Activated T-helper 2 cell treated with anti-CD3 and anti-CD28 coated beads, Interferon-gamma antibody, Interleukin-2, Interleukin-4, amounts not matched to agents 10 μg/mL and 5 μg/mL and 100 μg/mL, durations not matched to agents 14 hours and 24 hours and 36 hours (primary cell): Measurements from ENCODE around the gene TNS4. TPM values are rescaled to one million over a fixed set of nuclear protein-coding genes. Genes with fewer than 3 reads are reported as not detected.

ENCODE experiments used
- DNase-seq: peaks from one replicate; pipeline ENCODE4 v3.0.0; 2021; ENCODE audit warnings: low spot score
- H3K27ac Mint-ChIP-seq: one replicate; pipeline ENCODE4 v1.8.0; 2021; ENCODE audit warnings: mixed read lengths
- H3K27me3 Mint-ChIP-seq: one replicate; pipeline ENCODE4 v1.8.0; 2021; ENCODE audit warnings: low read depth, mixed read lengths
- H3K36me3 Mint-ChIP-seq: one replicate; pipeline ENCODE4 v1.8.0; 2021; ENCODE audit warnings: low read depth, mixed read lengths
- H3K4me1 Mint-ChIP-seq: one replicate; pipeline ENCODE4 v1.8.0; 2021; ENCODE audit warnings: low read depth, mixed read lengths
- H3K4me3 Mint-ChIP-seq: one replicate; pipeline ENCODE4 v1.8.0; 2021; ENCODE audit warnings: low read depth, mild to moderate bottlenecking, moderate library complexity, mixed read lengths
- H3K9me3 Mint-ChIP-seq: one replicate; pipeline ENCODE4 v1.8.0; 2021; ENCODE audit warnings: mixed read lengths
- intact Hi-C: fragments of 100-400 bp; cut with micrococcal nuclease; formaldehyde crosslinking; loops from one replicate; pipeline ENCODE4 v1.15.1; 2023
- total RNA-seq: library from RNA; stranded (reverse); gene quantifications from 2 replicates; pipeline ENCODE4 v1.2.3, GENCODE V29; 2022

The TNS4 gene
- total RNA-seq, 1 donor from 2014 or later = 9.0 TPM

DNA sequence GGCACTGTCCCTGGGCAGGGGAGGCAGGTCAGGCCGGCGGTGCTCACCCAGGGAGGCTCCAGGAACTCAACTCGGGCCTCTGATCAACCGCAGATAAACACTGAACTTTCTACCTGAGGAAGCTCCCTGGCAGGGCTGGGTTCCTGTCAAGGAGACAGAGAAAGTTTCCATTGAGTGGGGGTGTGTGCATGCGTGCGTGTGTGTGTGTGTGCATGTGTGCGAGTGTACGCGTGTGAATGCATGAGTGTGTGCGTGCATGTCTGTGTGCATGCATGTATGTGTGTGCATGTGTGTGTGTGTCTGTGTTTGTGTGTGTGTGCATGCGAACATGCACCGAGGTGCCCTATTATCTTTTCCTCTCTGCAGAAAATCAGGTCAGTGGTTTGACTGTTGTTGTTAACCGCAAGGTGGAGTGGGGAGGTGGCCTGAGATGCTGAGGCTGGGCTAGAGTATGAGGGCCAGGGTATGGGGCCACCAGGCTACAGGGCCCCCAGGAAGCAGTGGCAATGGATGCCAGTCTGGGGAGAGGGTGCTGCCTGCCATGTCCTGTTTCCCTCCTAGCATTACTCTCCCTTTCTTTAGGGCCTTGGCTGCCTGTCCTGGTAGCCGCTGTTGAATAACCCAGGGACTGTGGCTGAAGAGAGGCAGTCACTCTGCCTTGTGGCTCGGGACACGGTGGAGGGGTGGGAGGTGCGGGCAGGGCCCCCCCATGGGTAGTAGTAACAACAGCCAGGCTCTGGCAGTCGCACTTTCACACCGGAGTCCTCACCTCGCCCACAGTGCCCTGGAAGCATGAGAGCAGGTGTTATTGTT, 39.8 kb upstream of the TNS4 start:
- Mint-ChIP-seq H3K27me3 (no peaks in the 10 kb centered on the region), H3K27ac (peak overlapping the region; percentile 94), H3K36me3 (peaks cover 3% of the 10 kb centered on the region), H3K9me3 (no peaks in the 10 kb centered on the region), H3K4me1 (peaks cover 72% of the 10 kb centered on the region), H3K4me3 (peak overlapping the region; percentile 53)
- peak; percentile 78 for DNase-seq
- intact Hi-C loops = loop anchor here (1.0 to 10.0 kb wide), 5 partner anchors 8 to 864 kb away; no protein-coding TSS in a partner anchor

DNA sequence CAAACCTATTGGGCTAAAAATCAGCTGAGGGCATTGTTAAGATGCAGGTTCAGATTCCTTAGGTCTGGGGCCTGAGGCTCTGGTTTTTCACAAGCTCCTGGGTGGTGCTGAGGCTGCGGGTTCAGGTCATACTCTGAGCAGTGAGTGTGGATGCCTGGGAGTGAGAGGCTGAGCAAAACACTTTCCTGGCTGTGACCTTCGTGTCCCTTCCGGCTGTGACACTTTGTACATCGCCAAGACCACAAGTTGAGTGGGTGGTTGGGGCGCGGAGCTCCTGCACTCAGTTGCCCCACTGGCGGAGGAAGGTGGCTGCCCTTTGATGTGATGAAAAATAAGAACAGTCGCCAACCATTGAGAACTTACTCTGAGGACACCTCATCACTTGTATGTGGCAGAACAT, 39.0 kb upstream of the TNS4 start:
- Mint-ChIP-seq H3K9me3 (no peaks in the 10 kb centered on the region), H3K4me3 (peak overlapping the region; percentile 53), H3K4me1 (peaks cover 77% of the 10 kb centered on the region), H3K27ac (peak overlapping the region; percentile 94), H3K36me3 (peaks cover 8% of the 10 kb centered on the region), H3K27me3 (no peaks in the 10 kb centered on the region)
- intact Hi-C loops = loop anchor here (2.0 to 10.0 kb wide), 3 partner anchors 58 to 864 kb away; no protein-coding TSS in a partner anchor
- peak; percentile 43 for DNase-seq

DNA sequence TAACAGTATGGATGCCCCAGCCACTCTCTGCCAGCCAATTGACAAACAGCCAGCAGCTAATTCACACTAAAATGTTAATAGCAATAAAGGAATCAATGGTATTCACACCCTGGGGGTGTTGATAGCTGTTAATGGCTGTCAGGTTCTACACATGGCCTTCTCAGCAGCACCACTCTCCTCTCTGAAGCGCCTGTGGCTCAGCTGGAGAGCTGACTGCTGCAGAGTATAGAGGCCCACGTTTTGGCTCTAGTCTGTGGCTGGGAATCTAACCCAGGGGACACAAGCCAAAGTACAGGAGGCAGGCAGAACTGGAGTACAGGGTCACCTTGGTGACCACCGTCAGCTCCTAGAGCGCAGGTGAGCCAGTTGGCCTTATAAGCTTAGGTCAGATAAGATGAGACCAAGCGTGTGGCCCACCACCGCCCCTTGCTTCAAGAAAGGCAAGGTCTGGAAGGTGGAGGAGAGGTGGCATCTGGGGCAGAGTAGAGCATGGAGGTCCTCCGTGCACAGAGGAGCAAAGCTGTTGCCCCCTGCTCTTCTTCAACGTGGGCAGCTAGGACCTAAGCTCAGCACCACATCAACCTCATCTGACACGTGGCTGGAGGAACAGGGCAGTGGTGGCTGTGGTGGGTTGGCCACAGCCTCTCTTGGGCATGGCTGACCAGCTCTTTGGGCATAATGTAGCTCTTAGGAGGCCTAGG, 38.4 kb upstream of the TNS4 start:
- Mint-ChIP-seq H3K4me3 (peak overlapping the region; percentile 53), H3K27me3 (no peaks in the 10 kb centered on the region), H3K36me3 (peaks cover 8% of the 10 kb centered on the region), H3K27ac (peak overlapping the region; percentile 94), H3K4me1 (peaks cover 79% of the 10 kb centered on the region), H3K9me3 (no peaks in the 10 kb centered on the region)
- no peak for DNase-seq
- intact Hi-C loops = loop anchor here (2.0 to 10.0 kb wide), 3 partner anchors 59 to 865 kb away; no protein-coding TSS in a partner anchor

DNA sequence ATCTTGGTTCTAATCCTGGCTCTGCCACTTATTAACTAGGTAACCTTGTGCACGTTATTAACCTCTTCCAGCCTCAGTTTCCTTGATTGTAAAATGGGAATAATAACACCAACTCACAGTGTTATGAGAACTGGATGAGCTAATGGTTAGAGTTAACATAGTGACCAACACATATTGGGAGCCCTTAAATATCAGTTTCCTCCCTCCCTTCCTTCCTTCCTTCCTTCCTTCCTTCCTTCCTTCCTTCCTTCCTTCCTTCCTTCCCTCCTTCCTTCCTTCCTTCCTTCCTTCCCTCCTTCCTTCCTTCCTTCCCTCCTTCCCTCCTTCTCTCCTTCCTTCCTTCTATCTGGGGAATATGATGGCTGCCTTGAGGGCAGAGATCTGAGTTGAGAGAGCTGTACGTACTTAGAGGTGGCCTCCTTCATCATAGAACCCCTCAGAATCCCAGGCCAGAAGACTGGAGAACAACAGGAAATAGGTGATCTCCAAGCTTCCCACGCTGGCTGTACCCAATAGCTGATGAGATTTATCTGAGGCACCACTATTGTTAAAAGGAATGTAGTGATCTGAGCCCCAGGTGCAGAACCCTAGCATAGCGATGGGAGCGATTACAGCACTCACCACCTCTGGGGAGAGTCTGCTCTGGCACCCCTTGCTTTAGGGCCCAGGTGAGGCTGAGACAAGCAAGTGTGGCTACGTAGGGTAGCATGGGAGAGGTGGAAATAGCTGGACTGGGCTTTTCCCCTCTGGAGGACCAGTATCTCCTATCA, 37.7 kb upstream of the TNS4 start:
- Mint-ChIP-seq H3K27me3 (no peaks in the 10 kb centered on the region), H3K9me3 (no peaks in the 10 kb centered on the region), H3K36me3 (peaks cover 8% of the 10 kb centered on the region), H3K27ac (peak overlapping the region; percentile 94), H3K4me3 (no peak overlapping the region), H3K4me1 (peaks cover 82% of the 10 kb centered on the region)
- no peak for DNase-seq
- intact Hi-C loops = no loop called here

DNA sequence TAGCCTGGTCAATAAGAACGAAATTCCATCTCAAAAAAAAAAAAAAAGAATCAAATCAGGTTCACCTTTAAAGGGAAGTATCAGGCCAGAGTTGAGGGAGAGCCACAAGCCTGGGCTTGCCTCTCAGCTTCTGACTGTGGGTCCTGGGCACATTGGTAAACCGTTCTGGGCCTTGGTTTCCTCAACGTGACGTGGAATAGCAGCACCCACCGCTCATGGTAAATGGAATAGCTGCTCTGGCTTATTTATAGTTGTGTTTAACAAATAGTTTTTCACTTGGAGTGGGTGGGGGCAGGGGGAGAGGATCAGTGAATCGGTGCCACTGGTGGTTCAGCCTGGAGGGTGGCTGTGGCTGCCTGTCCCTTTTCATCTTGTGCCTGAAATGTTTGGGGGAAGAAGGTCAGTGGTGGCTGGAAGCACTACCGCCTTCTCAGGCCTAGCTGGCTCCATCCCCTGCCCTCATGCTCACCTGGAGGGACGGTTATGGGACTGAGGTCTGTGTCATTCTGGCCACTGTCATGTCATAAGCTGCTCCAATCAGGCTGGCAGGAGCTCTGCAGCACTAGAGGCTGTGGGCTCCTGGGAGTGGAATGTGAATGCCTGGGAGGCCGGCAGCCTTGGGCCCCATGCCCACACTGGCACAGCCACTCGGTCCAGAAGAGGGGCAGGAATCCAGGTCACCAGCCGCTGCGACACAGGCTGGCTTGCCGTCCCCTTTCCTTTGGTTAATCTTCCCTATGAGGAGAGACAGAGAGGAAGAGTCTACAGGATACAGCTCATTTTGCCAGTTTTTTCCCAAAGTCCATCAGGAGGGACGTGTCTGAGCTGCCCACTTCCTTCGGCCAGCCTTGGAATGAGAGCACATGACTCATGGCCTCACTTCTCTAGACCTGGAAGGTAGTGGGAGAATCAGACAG, 36.9 kb upstream of the TNS4 start:
- intact Hi-C loops = no loop called here
- H3K27me3 Mint-ChIP-seq = no peaks in the 10 kb centered on the region
- DNase-seq = no peak
- H3K27ac Mint-ChIP-seq = peak overlapping the region; percentile 24
- no peak overlapping the region for H3K4me3 Mint-ChIP-seq
- no peaks in the 10 kb centered on the region for H3K9me3 Mint-ChIP-seq
- peaks cover 8% of the 10 kb centered on the region for H3K36me3 Mint-ChIP-seq
- peaks cover 86% of the 10 kb centered on the region for H3K4me1 Mint-ChIP-seq

DNA sequence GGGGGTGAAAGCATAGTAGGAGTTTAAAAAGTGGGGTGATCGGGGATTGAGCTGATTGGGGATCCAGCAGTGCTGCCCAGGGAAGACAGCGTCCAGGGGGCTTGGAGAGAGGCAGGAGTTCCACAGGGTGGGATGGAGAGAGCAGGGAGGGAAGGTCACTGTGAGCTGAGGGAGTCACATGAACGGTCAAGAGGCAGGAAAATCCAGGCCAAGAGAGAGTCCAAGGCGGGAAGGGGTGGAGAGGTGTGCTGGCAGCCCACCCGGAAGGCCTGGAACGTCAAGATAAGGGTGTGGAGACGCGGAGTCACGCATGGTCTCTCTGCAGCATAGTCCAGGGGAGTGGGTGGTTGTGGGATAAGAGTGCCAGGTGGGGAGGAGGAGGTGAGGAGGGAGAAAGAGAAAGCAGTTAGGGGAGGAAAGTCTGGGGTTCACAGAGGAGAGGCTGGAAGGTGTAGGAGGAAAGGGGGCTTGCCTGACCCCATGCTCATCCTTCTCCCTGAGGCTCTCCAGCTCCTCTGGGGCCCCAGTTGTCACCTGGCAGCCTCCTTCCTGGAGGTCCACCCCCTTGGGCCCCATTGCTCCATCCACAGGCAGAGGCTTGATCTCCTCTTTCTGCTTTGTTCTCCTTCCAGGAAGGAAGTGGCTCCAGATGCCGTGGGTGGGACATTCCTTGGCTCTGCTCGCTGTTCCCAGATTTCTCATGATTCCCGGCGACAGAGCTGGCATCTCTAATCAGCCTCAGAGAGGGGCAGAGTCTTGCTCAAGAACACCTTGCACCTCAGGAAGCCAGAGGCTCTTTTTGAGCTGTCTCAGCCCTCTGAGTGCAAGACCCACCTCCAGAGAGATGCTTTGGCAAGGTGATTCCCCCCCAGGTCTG, 35.1 kb upstream of the TNS4 start:
- peaks cover 10% of the 10 kb centered on the region for H3K36me3 Mint-ChIP-seq
- no peaks in the 10 kb centered on the region for H3K9me3 Mint-ChIP-seq
- no peak overlapping the region for H3K4me3 Mint-ChIP-seq
- peaks cover 86% of the 10 kb centered on the region for H3K4me1 Mint-ChIP-seq
- H3K27me3 Mint-ChIP-seq = no peaks in the 10 kb centered on the region
- intact Hi-C loops = no loop called here
- DNase-seq = no peak
- H3K27ac Mint-ChIP-seq = peak overlapping the region; percentile 70

DNA sequence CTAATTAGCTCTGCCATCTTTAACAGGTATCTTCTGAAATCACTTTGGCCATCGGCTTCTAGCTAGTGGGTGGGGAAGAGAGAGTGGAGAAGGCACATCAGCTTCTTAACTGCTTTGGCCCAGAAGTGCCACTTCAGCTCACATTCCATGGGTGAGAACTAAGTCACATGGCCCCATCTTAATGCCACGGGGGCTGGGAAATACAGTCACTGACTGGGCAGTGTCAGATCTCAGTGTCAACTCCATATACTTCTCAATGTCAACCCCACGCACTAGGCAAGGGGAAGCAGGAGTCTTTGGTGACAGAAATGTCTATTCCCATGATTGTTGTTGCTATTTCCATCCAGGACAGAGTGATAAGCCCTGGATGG, 34.5 kb upstream of the TNS4 start:
- Mint-ChIP-seq H3K27me3 (no peaks in the 10 kb centered on the region), H3K4me1 (peaks cover 85% of the 10 kb centered on the region), H3K36me3 (peaks cover 10% of the 10 kb centered on the region), H3K4me3 (no peak overlapping the region), H3K27ac (peak overlapping the region; percentile 70), H3K9me3 (no peaks in the 10 kb centered on the region)
- intact Hi-C loops = no loop called here
- DNase-seq = no peak

DNA sequence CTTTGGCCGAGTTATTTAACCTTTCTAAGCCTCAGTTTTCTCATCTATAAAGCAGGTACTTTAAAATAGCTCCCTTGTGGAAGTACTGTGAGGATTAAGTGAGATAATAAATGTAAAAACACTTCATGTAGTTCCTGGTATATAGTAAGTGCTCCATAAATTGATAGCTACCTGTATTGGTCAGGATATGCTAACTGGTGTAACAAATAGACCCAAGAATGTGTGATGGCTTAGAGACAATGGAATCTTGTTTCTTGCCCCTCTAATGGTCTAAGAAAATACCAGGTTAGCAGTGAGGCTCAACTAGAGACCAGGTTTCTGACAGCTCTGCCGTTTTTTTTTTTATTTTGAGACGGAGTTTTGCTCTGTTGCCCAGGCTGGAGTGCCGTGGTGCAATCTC, 34.0 kb upstream of the TNS4 start:
- H3K4me1 Mint-ChIP-seq = peaks cover 85% of the 10 kb centered on the region
- no peak overlapping the region for H3K4me3 Mint-ChIP-seq
- no peak overlapping the region for H3K27ac Mint-ChIP-seq
- DNase-seq = no peak
- peaks cover 10% of the 10 kb centered on the region for H3K36me3 Mint-ChIP-seq
- H3K27me3 Mint-ChIP-seq = no peaks in the 10 kb centered on the region
- no peaks in the 10 kb centered on the region for H3K9me3 Mint-ChIP-seq
- intact Hi-C loops = no loop called here

DNA sequence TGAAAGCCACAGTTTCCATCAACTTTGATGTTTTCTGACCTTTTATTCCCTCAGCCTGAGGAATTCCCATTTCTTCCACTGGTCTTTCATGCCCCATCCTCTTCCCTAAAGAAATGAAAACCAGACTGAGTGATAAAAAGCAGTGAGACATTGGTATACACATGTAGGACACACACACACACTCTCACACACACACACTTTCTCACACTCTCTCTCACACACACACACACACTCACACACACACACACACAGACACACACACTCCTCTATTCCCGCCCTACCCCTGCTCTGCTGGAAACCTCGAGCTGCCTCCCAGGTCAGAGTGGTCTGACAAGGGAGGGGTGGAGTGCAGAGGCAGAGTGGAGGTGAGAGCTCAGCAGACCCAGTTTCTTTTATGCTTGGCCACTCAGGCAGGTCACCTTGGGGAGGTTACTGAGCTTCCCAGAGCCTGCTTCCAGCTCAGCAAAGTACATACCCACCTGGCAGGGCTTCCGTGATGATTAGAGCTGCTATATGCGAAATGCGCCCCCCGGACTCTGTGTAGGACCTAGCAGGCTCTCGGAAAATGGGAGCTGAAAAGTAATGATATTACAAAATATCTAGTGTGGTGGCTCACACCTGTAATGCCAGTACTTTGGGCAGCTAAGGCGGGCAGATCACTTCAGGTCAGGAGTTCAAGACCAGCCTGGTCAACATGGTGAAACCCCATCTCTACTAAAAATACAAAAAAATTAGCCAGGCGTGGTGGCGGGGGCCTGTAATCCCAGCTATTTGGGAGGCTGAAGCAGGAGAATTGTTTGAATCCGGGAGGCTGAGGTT, 33.2 kb upstream of the TNS4 start:
- Mint-ChIP-seq H3K4me3 (peak overlapping the region; percentile 2), H3K27me3 (no peaks in the 10 kb centered on the region), H3K9me3 (no peaks in the 10 kb centered on the region), H3K27ac (peak overlapping the region; percentile 74), H3K4me1 (peaks cover 81% of the 10 kb centered on the region), H3K36me3 (peaks cover 10% of the 10 kb centered on the region)
- intact Hi-C loops = no loop called here
- no peak for DNase-seq

DNA sequence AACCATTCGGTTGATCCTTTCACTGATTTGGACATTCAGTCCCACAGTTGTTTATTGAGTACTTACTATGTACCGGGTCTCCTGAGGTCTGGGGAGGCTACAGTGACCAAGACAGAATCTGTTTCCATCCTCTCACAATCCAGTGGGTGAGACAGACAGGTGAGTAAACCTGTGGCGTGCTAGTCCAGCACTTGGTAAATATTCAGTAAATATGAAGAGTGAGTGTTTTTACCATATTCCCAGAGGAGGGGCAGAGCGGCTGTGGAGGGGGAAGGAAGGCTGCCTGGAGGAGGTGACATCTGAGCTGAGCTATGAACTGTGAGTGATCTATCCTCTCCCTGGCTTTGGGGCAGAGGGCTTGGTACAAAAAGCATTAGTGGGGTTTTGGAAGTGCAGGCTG, 32.5 kb upstream of the TNS4 start:
- H3K36me3 Mint-ChIP-seq = peaks cover 10% of the 10 kb centered on the region
- intact Hi-C loops = loop anchor here (1.0 to 2.0 kb wide), 7 partner anchors 27 to 176 kb away; partner anchors contain the start of gene TOP2A
- peaks cover 77% of the 10 kb centered on the region for H3K4me1 Mint-ChIP-seq
- peak overlapping the region; percentile 79 for H3K4me3 Mint-ChIP-seq
- H3K9me3 Mint-ChIP-seq = no peaks in the 10 kb centered on the region
- H3K27me3 Mint-ChIP-seq = no peaks in the 10 kb centered on the region
- peak overlapping the region; percentile 85 for H3K27ac Mint-ChIP-seq
- DNase-seq = no peak
